Keratinocyte (primary cell): ENCODE results near the gene CBLN3. TPM values are rescaled to one million over a fixed set of nuclear protein-coding genes. Genes with fewer than 3 reads are reported as not detected.
"Not testable (repeated sequence)": the region's sequence is repeated elsewhere in the genome, so short reads cannot be mapped to it uniquely, and the experiment has no call there.

Source experiments
- DNase-seq: peaks from one replicate; pipeline ENCODE4 v3.0.0-alpha.2; 2011; ENCODE audit warnings: low read depth, missing footprints, low spot score
- FAIRE-seq: peaks from 2 replicates; lab custom pipeline; 2011; peaks lifted over from hg19 to GRCh38; lab: Jason Lieb, UNC
- H2AFZ ChIP-seq: 2 replicates; pipeline ENCODE4 v1.6.0; 2012; ENCODE audit warnings: low read length, control low read depth, inconsistent platforms; ENCODE audit not compliant: control insufficient read depth
- H3K27ac ChIP-seq: 2 replicates; pipeline ENCODE4 v1.5.1; 2011; ENCODE audit warnings: low read length; ENCODE audit not compliant: control insufficient read depth, insufficient read depth
- H3K27me3 ChIP-seq: 3 replicates; pipeline ENCODE4 v1.6.0; 2011; ENCODE audit warnings: low read length; ENCODE audit not compliant: control insufficient read depth, insufficient read depth; ENCODE audit errors: extremely low read depth
- H3K36me3 ChIP-seq, 2 experiments: 2 replicates in 1 of 2; 3 replicates in 1 of 2; pipeline ENCODE4 v1.5.1; 2011; ENCODE audit warnings: low read length in 2 of 2, mild to moderate bottlenecking in 1 of 2; ENCODE audit not compliant: control insufficient read depth in 2 of 2, insufficient read depth in 2 of 2; ENCODE audit errors: extremely low read depth in 1 of 2
- H3K4me1 ChIP-seq: 3 replicates; pipeline ENCODE4 v1.5.1; 2011; ENCODE audit warnings: low read length; ENCODE audit not compliant: control insufficient read depth, insufficient read depth; ENCODE audit errors: extremely low read depth
- H3K4me2 ChIP-seq: 3 replicates; pipeline ENCODE4 v1.6.0; 2011; ENCODE audit warnings: low read depth, low read length; ENCODE audit not compliant: control insufficient read depth, insufficient read depth; ENCODE audit errors: extremely low read depth
- H3K4me3 ChIP-seq, 3 experiments: fragments of 200-600 bp in 1 of 3; sonication (generic) in 1 of 3; 2 replicates in 2 of 3; 3 replicates in 1 of 3; pipeline ENCODE4 v1.5.1; 2011 to 2016; ENCODE audit warnings: low read length in 3 of 3, mild to moderate bottlenecking in 3 of 3, control low read depth in 2 of 3, inconsistent platforms in 1 of 3, low read depth in 1 of 3, mixed read lengths in 1 of 3, mixed run types in 1 of 3, moderate library complexity in 1 of 3; ENCODE audit not compliant: control insufficient read depth in 2 of 3, insufficient read depth in 2 of 3; ENCODE audit errors: extremely low read depth in 1 of 3
- H3K79me2 ChIP-seq: 2 replicates; pipeline ENCODE4 v1.6.0; 2012; ENCODE audit warnings: low read length; ENCODE audit not compliant: control insufficient read depth, insufficient read depth
- H3K9ac ChIP-seq: 3 replicates; pipeline ENCODE4 v1.6.0; 2011; ENCODE audit warnings: low read length; ENCODE audit not compliant: control insufficient read depth, insufficient read depth; ENCODE audit errors: extremely low read depth
- H3K9me1 ChIP-seq: 3 replicates; pipeline ENCODE4 v1.6.0; 2011; ENCODE audit warnings: low read length; ENCODE audit not compliant: control insufficient read depth, insufficient read depth; ENCODE audit errors: extremely low read depth
- H3K9me3 ChIP-seq: 2 replicates; pipeline ENCODE4 v1.5.1; 2012; ENCODE audit warnings: low read depth, low read length; ENCODE audit not compliant: control insufficient read depth
- H4K20me1 ChIP-seq: 3 replicates; pipeline ENCODE4 v1.6.0; 2011; ENCODE audit warnings: low read length; ENCODE audit not compliant: control insufficient read depth, insufficient read depth; ENCODE audit errors: extremely low read depth
- CTCF ChIP-seq, 3 experiments: IDR thresholded peaks in 1 of 3; conservative IDR thresholded peaks in 1 of 3; optimal IDR thresholded peaks in 1 of 3; 2 replicates in 2 of 3; 3 replicates in 1 of 3; pipeline versions ENCODE3 to v1.5.1; 2011; ENCODE audit warnings: low read length in 3 of 3, mild to moderate bottlenecking in 3 of 3, moderate library complexity in 2 of 3, control low read depth in 1 of 3, inconsistent platforms in 1 of 3; ENCODE audit not compliant: insufficient read depth in 2 of 3; ENCODE audit errors: extremely low read depth in 1 of 3
- EZH2 ChIP-seq: IDR thresholded peaks from one replicate; pipeline ENCODE4 v1.6.1; 2012; ENCODE audit warnings: inconsistent platforms, mild to moderate bottlenecking, low read length, moderate library complexity
- dilution Hi-C: fragments of 300-500 bp; cut with MboI; formaldehyde crosslinking; loops from one replicate; pipeline ENCODE4 v1.7.0; 2020; ENCODE audit warnings: low sequenced_read_pairs; ENCODE audit not compliant: extremely low pct_ligation_motif_present
- polyA plus RNA-seq, 5 experiments: library from polyadenylated mRNA; depleted of rRNA in 3 of 5; stranded (reverse) in 3 of 5; stranded (forward) in 1 of 5; unstranded in 1 of 5; fragments of >200 nt; gene quantifications; 1 replicate in 1 of 5; 2 replicates in 3 of 5; 3 replicates in 1 of 5; pipeline versions ENCODE4 v1.2.1 to v1.2.3, GENCODE V29; 2011 to 2012; ENCODE audit warnings: missing spikeins in 2 of 5, low read depth in 1 of 5, low replicate concordance in 1 of 5

The CBLN3 gene
- polyA plus RNA-seq, 1 donor (not counting 4 experiments of a cell fraction or from before 2014, with no cell fraction given): 1.6 TPM

DNA sequence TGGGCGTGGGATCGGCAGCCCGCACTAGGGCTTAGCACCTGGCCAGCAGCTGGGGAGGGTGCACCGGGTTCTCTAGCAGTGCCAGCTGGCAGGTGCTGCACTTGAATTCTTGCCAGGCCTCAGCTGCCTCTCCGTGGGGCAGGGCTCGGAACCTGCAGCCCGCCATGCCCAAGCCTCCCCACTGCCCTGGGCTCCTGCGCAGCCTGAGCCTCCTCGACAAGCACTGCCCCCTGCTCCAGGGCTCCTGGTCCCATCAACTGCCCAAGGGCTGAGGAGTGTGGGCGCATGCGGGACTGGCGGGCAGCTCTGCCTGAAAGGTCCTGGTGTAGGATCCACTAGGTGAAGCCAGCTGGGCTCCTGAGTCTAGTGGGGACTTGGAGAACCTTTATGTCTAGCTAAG is 43.7 kb upstream of the CBLN3 start:
- dilution Hi-C loops: no loop called here
- no peaks in the 10 kb centered on the region for H3K36me3 ChIP-seq
- H3K9me3 ChIP-seq: no peaks in the 10 kb centered on the region
- no peak for DNase-seq
- no peaks in the 10 kb centered on the region for H3K4me1 ChIP-seq
- no peak overlapping the region for H3K4me3 ChIP-seq
- TF ChIP-seq CTCF (optimal IDR thresholded peaks at IDR 0.05 in 1 of 3, IDR thresholded peaks at IDR 0.05 in 1 of 3, conservative IDR thresholded peaks at IDR 0.05 in 1 of 3; ENCODE audit: extremely low read depth in 1 of 3, insufficient read depth in 2 of 3, low read length in 3 of 3) (no peak), EZH2 (no peak)
- no peaks in the 10 kb centered on the region for H3K9me1 ChIP-seq
- no peak for FAIRE-seq
- no peak overlapping the region for H3K4me2 ChIP-seq
- no peak overlapping the region for H3K27ac ChIP-seq
- H3K79me2 ChIP-seq: no peaks in the 10 kb centered on the region
- no peak overlapping the region for H3K9ac ChIP-seq
- H2AFZ ChIP-seq: no peak overlapping the region
- H4K20me1 ChIP-seq: no peaks in the 10 kb centered on the region
- no peaks in the 10 kb centered on the region for H3K27me3 ChIP-seq

- H3K4me3 ChIP-seq, H3K4me2 ChIP-seq, H3K27ac ChIP-seq, dilution Hi-C loops, H3K4me1 ChIP-seq, H4K20me1 ChIP-seq, H3K36me3 ChIP-seq, FAIRE-seq, H2AFZ ChIP-seq, H3K27me3 ChIP-seq, DNase-seq, H3K9ac ChIP-seq, H3K9me3 ChIP-seq, H3K9me1 ChIP-seq, H3K79me2 ChIP-seq: not testable (repeated sequence)
Observed at GRCh38 chr14:24470450-24470849, 41.0 kb upstream of the CBLN3 start.

GRCh38 chr14:24465805-24466204 is 36.3 kb upstream of the CBLN3 start:
- dilution Hi-C loops: no loop called here
- TF ChIP-seq CTCF (optimal IDR thresholded peaks at IDR 0.05 in 1 of 3, IDR thresholded peaks at IDR 0.05 in 1 of 3, conservative IDR thresholded peaks at IDR 0.05 in 1 of 3; ENCODE audit: extremely low read depth in 1 of 3, insufficient read depth in 2 of 3, low read length in 3 of 3) (no peak), EZH2 (no peak)
- H2AFZ ChIP-seq: no peak overlapping the region

More at GRCh38 chr14:24465805-24466204, 36.3 kb upstream of the CBLN3 start:
- no peak overlapping the region for H3K4me3 ChIP-seq
- H3K9me1 ChIP-seq: no peaks in the 10 kb centered on the region
- DNase-seq (no peak), FAIRE-seq (no peak)
- H3K27ac ChIP-seq: no peak overlapping the region
- no peaks in the 10 kb centered on the region for H3K79me2 ChIP-seq
- no peak overlapping the region for H3K9ac ChIP-seq
- H3K36me3 ChIP-seq: no peaks in the 10 kb centered on the region
- H3K27me3 ChIP-seq: no peaks in the 10 kb centered on the region
- H4K20me1 ChIP-seq: no peaks in the 10 kb centered on the region
- no peak overlapping the region for H3K4me2 ChIP-seq
- H3K9me3 ChIP-seq: no peaks in the 10 kb centered on the region
- H3K4me1 ChIP-seq: no peaks in the 10 kb centered on the region
